HepG2 (cell line): Measurements from ENCODE around the gene AUP1. TPM values are rescaled to one million over a fixed set of nuclear protein-coding genes. Genes with fewer than 3 reads are reported as not detected.

Source experiments
- ATF7-NPFF ChIP-seq: sonication (generic); formaldehyde crosslinking; IDR thresholded peaks from 2 replicates; pipeline ENCODE4 v1.8.1; 2023; ENCODE audit warnings: mild to moderate bottlenecking, low read depth, missing genetic modification reagents, moderate library complexity
- CCAR2 ChIP-seq: fragments of 200-400 bp; formaldehyde crosslinking; optimal IDR thresholded peaks from 2 replicates; pipeline ENCODE3; 2018; ENCODE audit warnings: low read depth, mild to moderate bottlenecking, low read length, moderate library complexity
- CREBL2 ChIP-seq: sonication (generic); formaldehyde crosslinking; IDR thresholded peaks from 2 replicates; pipeline ENCODE4 v1.8.1; 2023; ENCODE audit warnings: missing genetic modification reagents, mild to moderate bottlenecking, borderline replicate concordance
- FOXP1 ChIP-seq, 2 experiments: fragments of 450-650 bp in 1 of 2; IDR thresholded peaks; 2 replicates each; pipeline ENCODE4 v1.6.1; 2017 to 2018; ENCODE audit warnings: antibody characterized with exemption in 1 of 2
- GABPA ChIP-seq, 2 experiments: IDR thresholded peaks; 2 replicates each; pipeline ENCODE4 v1.6.1; 2011 to 2016; ENCODE audit warnings: low read depth in 2 of 2, low read length in 1 of 2, missing biosample characterization in 1 of 2, missing genetic modification characterization in 1 of 2
- KAT2B ChIP-seq: fragments of 150-350 bp; IDR thresholded peaks from 2 replicates; pipeline ENCODE4 v1.6.1; 2014; ENCODE audit warnings: low read depth, low read length, borderline replicate concordance
- KDM5A ChIP-seq: fragments of 200-600 bp; sonication (generic); IDR thresholded peaks from 2 replicates; pipeline ENCODE4 v1.7.0; 2018; ENCODE audit warnings: antibody characterized with exemption, mild to moderate bottlenecking, low read length, borderline replicate concordance
- KIAA2018 ChIP-seq: sonication (generic); formaldehyde crosslinking; IDR thresholded peaks from 2 replicates; pipeline ENCODE4 v1.5.0; 2020; ENCODE audit warnings: mild to moderate bottlenecking, missing genetic modification reagents, borderline replicate concordance
- MAZ ChIP-seq, 2 experiments: sonication (generic) in 1 of 2; formaldehyde crosslinking in 1 of 2; IDR thresholded peaks; 2 replicates each; pipeline versions ENCODE4 v1.5.0 to v1.6.1; 2012 to 2020; ENCODE audit warnings: low read depth in 2 of 2, mild to moderate bottlenecking in 2 of 2, borderline replicate concordance in 1 of 2, improper control_type of control experiment in 1 of 2, low read length in 1 of 2, missing genetic modification reagents in 1 of 2, moderate library complexity in 1 of 2
- TGIF2 ChIP-seq: IDR thresholded peaks from 2 replicates; pipeline ENCODE4 v1.6.1; 2016; ENCODE audit warnings: control low read depth, missing compliant biosample characterization
- ZFP91 ChIP-seq: sonication (generic); formaldehyde crosslinking; IDR thresholded peaks from 2 replicates; pipeline ENCODE4 v1.9.0; 2022; ENCODE audit warnings: missing genetic modification reagents, mild to moderate bottlenecking, borderline replicate concordance
- ZNF230 ChIP-seq: sonication (generic); formaldehyde crosslinking; IDR thresholded peaks from 2 replicates; pipeline ENCODE4 v1.4.0; 2020; ENCODE audit warnings: mild to moderate bottlenecking, missing genetic modification reagents
- ZNF232 ChIP-seq: sonication (generic); formaldehyde crosslinking; IDR thresholded peaks from 2 replicates; pipeline ENCODE4 v1.4.0; 2020; ENCODE audit warnings: missing genetic modification reagents, borderline replicate concordance
- ZNF33B ChIP-seq: sonication (generic); formaldehyde crosslinking; IDR thresholded peaks from 2 replicates; pipeline ENCODE4 v1.5.1; 2020; ENCODE audit warnings: mild to moderate bottlenecking, missing genetic modification reagents
- polyA plus RNA-seq, 8 experiments: library from polyadenylated mRNA; depleted of rRNA in 3 of 8; stranded (reverse) in 7 of 8; unstranded in 1 of 8; fragments of >200 nt; fragmentation: Illumina TruSeq in 4 of 8; extraction: Trizol in 4 of 8; gene quantifications; 2 replicates each; pipeline versions ENCODE4 v1.2.1 to v1.2.3, GENCODE V29; 2011 to 2016; ENCODE audit warnings: low read depth in 4 of 8, missing spikeins in 1 of 8, mixed read lengths in 1 of 8; ENCODE audit not compliant: insufficient read depth in 1 of 8
- total RNA-seq, 5 experiments: library from RNA; depleted of rRNA; stranded (reverse); fragments of >200 nt; fragmentation: Illumina TruSeq; extraction: Trizol; gene quantifications; 2 replicates each; pipeline ENCODE4 v1.2.3, GENCODE V29; 2016; ENCODE audit warnings: low read depth in 1 of 5

AUP1 gene
- total and polyA plus RNA-seq, 2 of the 13 experiments (the other 11 are each of a cell fraction or from before 2014, with no cell fraction given), result 174 to 267 TPM

GRCh38 chr2:74502147-74502719, 27.3 kb downstream of the AUP1 start (continued):
- TF ChIP-seq MAZ (IDR thresholded peaks at IDR 0.05; ENCODE audit: borderline replicate concordance, low read depth, low read length) (peak; percentile 82; the same call in 1 of the 2 replicates), MAZ (CRISPR knock-in tag; IDR thresholded peaks at IDR 0.05; ENCODE audit: low read depth) (peak; percentile 48; the same call in 1 of the 2 replicates), ZNF232 (CRISPR knock-in tag) (0 out of 2 replicates have a peak, but pooled peaks have one; percentile 19), ZNF33B (CRISPR knock-in tag) (no peak), ZNF230 (CRISPR knock-in tag) (no peak), KIAA2018 (CRISPR knock-in tag) (0 out of 2 replicates have a peak, but pooled peaks have one; percentile 18), GABPA (IDR thresholded peaks at IDR 0.05; ENCODE audit: low read depth, low read length) (no peak), GABPA (CRISPR knock-in tag; IDR thresholded peaks at IDR 0.05; ENCODE audit: low read depth) (peak; percentile 80), ZFP91 (CRISPR knock-in tag) (no peak), ATF7-NPFF (CRISPR knock-in tag) (no peak), KDM5A (0 out of 2 replicates have a peak, but pooled peaks have one; percentile 29), FOXP1 (IDR thresholded peaks at IDR 0.05) (no peak), FOXP1 (CRISPR knock-in tag; IDR thresholded peaks at IDR 0.05) (peak; percentile 56; the same call in 1 of the 2 replicates), CREBL2 (CRISPR knock-in tag) (no peak), KAT2B (no peak), TGIF2 (CRISPR knock-in tag) (no peak; the same call in none of the 2 replicates), CCAR2 (no peak)
